Measurements from ENCODE around the gene VAMP3. TPM values are rescaled to one million over a fixed set of nuclear protein-coding genes. Genes with fewer than 3 reads are reported as not detected.

Gene VAMP3
- polyA plus RNA-seq, 1 experiment, result 106 TPM

- H3K36me3 ChIP-seq (ENCODE audit: control insufficient read depth, insufficient read depth, low read length), result 0 out of 2 replicates have a peak, but pooled peaks cover 1% of the 10 kb centered on the region
- H3K27me3 ChIP-seq (ENCODE audit: control insufficient read depth, insufficient read depth, low read length), result no peaks in the 10 kb centered on the region
- DNase-seq (ENCODE audit: low read depth), result no peak
- peak overlapping the region; percentile 65 for H3K4me3 ChIP-seq (ENCODE audit: low read depth, low read length)
- ChIA-PET CTCF (interaction anchor here (1.7 to 3.0 kb wide), 2 partner anchors 102 to 103 kb away, joined by 13 to 22 read pairs; no protein-coding TSS in a partner anchor), POLR2A (no interaction called here)
- no peak for TF ChIP-seq CTCF (IDR thresholded peaks at IDR 0.05; ENCODE audit: insufficient read depth, low read depth, low read length)
Measured at GRCh38 chr1:7770669-7770996, 463 bp upstream of the VAMP3 start.

DNA sequence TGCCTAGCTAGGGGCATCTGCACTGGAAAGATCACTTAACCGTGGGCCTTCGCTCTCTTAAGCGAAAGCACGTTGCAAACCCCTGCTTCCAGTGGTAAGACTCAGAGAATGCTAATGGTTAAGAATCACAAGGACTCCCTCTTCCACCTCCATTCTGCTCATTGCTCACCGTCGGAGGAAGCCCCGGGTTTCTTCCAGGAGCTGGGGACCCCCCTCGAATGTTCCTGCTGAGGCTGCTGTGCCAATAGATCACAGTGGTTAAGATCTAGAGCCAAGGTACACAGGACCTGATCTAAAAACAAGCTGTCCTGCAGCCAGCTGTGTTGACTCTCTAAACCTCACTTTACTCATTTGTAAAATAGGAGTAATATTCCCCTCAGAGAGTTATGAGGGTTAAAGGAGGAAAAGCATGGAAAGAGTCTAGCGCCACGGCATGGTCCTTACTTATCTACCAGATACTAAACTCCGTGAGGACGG, 765 bp downstream of the VAMP3 start:
- no peak for TF ChIP-seq CTCF (IDR thresholded peaks at IDR 0.05; ENCODE audit: insufficient read depth, low read depth, low read length)
- no peaks in the 10 kb centered on the region for H3K27me3 ChIP-seq (ENCODE audit: control insufficient read depth, insufficient read depth, low read length)
- ChIA-PET CTCF (interaction anchor here (1.7 kb wide), 1 partner anchor 103 kb away, joined by 13 read pairs; no protein-coding TSS in a partner anchor), POLR2A (no interaction called here)
- H3K4me3 ChIP-seq (ENCODE audit: low read depth, low read length), result peak overlapping the region; percentile 65
- DNase-seq (ENCODE audit: low read depth), result no peak
- H3K36me3 ChIP-seq (ENCODE audit: control insufficient read depth, insufficient read depth, low read length), result 0 out of 2 replicates have a peak, but pooled peaks cover 1% of the 10 kb centered on the region

DNA sequence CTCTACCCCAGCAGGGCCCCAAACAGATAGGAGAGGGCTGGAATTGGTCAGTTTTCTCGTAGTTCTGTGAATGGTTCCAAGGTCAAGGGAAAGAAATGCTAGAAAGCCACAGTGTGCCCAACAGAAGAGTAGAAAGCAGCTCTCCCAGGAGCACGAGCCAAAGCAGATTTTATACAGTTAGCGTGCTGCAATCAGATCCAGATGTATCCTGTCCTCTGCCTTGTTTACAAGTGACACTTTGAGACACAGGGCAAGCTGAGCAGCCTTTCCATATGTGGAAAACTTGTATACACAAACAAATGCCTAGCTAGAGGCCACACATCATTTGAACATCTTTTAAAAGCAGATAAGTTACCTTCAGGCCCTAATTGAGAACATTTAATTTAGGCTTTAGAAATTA, 6.5 kb downstream of the VAMP3 start:
- ChIA-PET CTCF (interaction anchor here (1.0 kb wide), 1 partner anchor 26 kb away, joined by 3 read pairs; no protein-coding TSS in a partner anchor), POLR2A (no interaction called here)
- no peaks in the 10 kb centered on the region for H3K27me3 ChIP-seq (ENCODE audit: control insufficient read depth, insufficient read depth, low read length)
- no peak for TF ChIP-seq CTCF (IDR thresholded peaks at IDR 0.05; ENCODE audit: insufficient read depth, low read depth, low read length)
- no peak for DNase-seq (ENCODE audit: low read depth)
- peaks cover 9% of the 10 kb centered on the region for H3K36me3 ChIP-seq (ENCODE audit: control insufficient read depth, insufficient read depth, low read length)
- no peak overlapping the region for H3K4me3 ChIP-seq (ENCODE audit: low read depth, low read length)

GRCh38 chr1:7778133-7778628, 7.1 kb downstream of the VAMP3 start:
- ChIA-PET POLR2A (no interaction called here), CTCF (interaction anchor here (1.0 kb wide), 1 partner anchor 27 kb away, joined by 3 read pairs; no protein-coding TSS in a partner anchor)
- peaks cover 9% of the 10 kb centered on the region for H3K36me3 ChIP-seq (ENCODE audit: control insufficient read depth, insufficient read depth, low read length)
- no peak for DNase-seq (ENCODE audit: low read depth)
- no peak overlapping the region for H3K4me3 ChIP-seq (ENCODE audit: low read depth, low read length)
- TF ChIP-seq CTCF (IDR thresholded peaks at IDR 0.05; ENCODE audit: insufficient read depth, low read depth, low read length), result no peak
- H3K27me3 ChIP-seq (ENCODE audit: control insufficient read depth, insufficient read depth, low read length), result no peaks in the 10 kb centered on the region

DNA sequence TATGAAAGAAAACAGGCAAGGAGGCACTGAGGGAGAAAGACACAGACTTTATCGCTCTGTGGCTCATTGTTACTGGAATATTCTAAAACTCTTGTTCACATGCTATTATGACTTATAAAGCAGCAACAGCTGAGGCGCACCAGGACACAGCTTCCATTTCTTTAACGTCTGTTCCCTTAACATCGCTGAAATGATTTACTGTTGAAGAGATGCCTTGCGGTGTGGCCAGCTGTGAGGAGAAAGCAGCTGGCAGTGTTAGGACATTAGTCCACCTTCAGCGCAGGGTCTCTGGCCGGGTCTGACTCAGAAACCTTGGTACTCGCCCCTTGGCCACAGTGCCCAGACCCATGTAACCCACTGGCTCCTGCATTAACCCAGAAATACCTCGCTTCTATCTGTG, 9.9 kb downstream of the VAMP3 start:
- POLR2A ChIA-PET, result no interaction called here
- no peak for TF ChIP-seq CTCF (IDR thresholded peaks at IDR 0.05; ENCODE audit: insufficient read depth, low read depth, low read length)
- Histone ChIP-seq H3K36me3 (ENCODE audit: control insufficient read depth, insufficient read depth, low read length) (peaks cover 8% of the 10 kb centered on the region), H3K27me3 (ENCODE audit: control insufficient read depth, insufficient read depth, low read length) (no peaks in the 10 kb centered on the region), H3K4me3 (ENCODE audit: low read depth, low read length) (no peak overlapping the region)
- CTCF ChIA-PET, result interaction anchor here (1.8 kb wide), 1 partner anchor 28 kb away, joined by 6 read pairs; no protein-coding TSS in a partner anchor
- DNase-seq (ENCODE audit: low read depth), result no peak
